HG03565 (cell line): ENCODE data around the gene NFYA.
"Not testable (repeated sequence)": the region's sequence is repeated elsewhere in the genome, so short reads cannot be mapped to it uniquely, and the experiment has no call there.

Experiments used
- ATAC-seq: cut with Tn5 transposase; IDR thresholded peaks from one replicate; pipeline ENCODE4 v1.9.1; 2021; ENCODE audit warnings: mild to moderate bottlenecking, moderate library complexity; ENCODE audit not compliant: unreplicated experiment

The NFYA gene

DNA sequence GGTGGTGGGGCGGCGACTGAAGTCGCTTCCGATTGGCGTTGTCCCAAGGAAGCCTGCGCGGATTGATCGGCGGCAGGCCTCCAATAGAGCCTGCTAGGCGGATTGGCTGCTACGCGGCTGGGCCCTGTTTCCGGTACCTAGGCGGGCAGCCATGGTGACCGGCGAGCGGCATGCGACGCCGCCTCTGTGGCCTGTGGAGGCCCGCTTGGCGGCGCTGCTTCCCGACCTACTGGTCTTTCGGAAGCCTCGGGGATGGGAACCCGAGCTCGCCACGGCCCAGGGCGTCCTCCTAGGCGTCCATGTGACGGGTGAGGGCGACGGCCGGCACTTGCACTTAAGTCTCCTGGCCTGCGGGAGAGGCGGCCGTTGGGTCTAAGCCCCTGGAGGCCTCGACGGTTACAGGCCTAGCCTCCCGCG is 28.1 kb downstream of the NFYA start:
- no peak for ATAC-seq

DNA sequence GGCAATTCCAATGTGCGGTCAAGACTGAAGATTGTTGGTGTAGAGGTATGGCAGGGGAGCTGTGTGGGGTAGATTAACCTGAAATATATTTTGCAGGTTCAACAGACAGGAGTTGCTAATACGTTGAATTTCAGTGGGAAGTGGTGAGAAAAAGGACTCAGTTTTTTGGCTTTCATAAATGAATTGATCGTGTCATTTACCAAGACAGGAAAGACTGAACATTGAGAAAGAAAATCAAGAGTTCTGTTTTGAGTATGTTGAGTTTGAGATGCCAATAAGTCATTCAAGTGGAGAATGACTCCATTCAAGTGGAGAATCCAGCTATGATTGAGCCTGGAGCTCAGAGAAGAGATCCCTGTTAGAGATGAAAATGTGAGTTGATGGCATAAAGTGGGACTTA is 31.1 kb downstream of the NFYA start:
- ATAC-seq: no peak

DNA sequence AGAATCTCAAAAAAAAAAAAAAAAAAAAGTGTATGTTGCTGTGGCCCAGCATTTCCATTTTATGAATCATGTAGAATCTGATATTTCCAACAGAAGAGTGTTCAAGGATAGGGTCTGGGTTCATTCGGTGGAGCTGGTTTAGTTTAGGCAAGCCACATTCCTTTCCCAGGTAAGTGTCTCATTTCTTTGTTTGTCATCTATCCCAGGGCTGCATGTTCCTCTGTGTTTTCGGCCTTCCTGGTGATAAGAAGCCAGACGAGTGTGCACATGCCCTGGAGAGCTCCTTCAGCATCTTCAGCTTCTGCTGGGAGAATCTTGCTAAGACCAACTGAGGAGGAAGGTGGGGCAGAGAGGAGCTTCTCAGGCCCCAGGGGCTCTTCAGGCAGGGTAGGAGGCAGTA is 38.2 kb downstream of the NFYA start:
- ATAC-seq: no peak

DNA sequence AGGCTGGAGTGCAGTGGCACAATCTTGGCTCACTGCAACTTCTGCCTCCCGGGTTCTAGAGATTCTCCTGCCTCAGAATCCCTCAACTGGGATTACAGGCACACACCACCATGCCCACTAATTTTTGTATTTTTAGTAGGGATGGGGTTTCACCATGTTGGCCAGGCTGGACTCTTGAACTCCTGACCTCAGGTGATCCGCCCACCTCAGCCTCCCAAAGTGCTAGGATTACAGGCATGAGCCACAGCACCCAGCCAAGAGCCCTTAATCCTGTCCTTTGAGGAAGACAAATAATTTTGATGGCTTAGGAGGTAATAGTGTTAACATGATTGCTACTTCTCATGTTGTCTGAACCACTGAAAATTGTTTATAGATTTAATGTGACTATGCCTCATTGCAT is 42.3 kb downstream of the NFYA start:
- not testable (repeated sequence) for ATAC-seq

DNA sequence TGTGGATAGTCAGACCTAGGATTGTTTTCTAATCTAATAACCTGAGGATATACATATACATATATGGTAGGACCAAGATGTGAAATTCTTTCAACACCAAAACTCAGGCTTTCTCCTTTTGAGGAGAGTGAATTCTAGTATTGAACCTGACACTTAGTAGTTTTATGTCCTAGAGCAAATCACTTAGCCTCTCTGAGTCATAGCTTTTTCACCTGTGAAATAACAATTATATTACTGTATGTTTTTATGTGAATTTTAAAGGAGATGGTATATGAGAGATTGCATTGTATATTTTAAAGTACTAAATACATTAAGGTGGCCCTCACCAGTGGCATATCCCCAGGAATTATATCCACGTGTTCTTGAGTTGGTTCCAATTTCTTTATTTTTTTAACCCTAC is 46.7 kb downstream of the NFYA start:
- no peak for ATAC-seq

DNA sequence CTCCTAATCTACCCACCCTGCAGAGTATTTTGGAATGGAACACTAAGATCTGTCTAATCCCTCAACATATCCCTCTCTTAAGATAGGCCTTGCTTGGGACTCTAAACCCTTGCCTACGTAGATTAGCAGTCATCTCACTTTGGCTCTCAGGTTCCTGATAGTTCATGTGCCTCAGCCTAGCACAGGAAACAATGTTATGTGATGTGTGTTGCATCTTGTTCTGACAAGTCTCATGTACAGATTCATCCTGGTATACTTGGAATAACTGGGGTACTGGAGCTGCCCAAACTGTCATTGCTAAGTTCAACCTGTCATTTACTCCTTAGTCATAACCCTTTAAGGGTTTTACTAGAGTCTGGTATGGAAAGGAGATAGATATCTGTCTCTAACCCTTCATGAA is 47.3 kb downstream of the NFYA start:
- ATAC-seq: no peak

DNA sequence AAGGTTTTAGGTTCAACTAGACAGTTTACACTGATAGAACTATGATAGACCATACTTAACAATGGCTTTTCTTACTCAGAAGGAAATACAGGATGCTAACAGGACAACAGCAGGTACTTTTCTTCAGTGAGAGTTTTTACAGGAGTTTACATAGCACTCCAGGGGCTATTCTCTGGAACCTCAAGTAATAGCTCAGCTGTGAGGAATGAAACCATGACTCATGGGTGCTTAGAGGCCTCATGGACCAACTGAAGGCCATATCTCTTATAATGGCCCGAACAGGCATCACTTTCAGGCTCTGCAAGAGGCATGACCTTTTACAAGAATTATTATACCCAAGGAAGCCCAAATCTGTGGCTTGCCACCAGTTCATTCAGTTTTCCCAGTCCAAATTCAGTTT is 49.6 kb downstream of the NFYA start:
- ATAC-seq: no peak

DNA sequence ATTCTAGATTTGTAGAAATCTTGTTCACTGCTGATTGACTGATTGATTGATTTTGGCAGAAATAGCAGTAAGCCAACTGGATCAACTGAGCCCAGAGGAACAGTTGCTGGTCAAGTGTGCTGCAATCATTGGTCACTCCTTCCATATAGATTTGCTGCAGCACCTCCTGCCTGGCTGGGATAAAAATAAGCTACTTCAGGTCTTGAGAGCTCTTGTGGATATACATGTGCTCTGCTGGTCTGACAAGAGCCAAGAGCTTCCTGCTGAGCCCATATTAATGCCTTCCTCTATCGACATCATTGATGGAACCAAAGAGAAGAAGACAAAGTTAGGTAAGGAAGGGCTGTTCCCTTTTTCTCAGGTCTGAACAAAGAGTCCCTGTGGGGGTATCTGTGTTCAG is 50.1 kb downstream of the NFYA start:
- ATAC-seq: no peak

DNA sequence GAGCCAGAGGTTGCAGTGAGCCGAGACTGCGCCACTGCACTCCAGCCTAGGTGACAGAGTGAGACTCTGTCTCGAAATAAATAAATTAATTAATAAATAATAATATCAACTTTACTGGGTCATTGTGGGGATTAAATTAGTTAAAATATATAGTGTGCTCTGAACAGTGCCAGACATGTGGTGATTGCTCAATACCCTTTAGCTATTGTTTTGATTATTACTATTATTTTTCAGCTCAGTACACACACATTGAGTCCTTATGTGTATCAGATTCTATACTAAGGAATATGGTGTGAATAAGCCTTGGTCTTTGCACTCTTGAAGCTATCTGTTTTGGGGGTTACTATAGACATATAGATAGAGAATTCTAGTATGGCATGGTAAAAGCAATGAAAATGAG is 52.5 kb downstream of the NFYA start:
- ATAC-seq: no peak

DNA sequence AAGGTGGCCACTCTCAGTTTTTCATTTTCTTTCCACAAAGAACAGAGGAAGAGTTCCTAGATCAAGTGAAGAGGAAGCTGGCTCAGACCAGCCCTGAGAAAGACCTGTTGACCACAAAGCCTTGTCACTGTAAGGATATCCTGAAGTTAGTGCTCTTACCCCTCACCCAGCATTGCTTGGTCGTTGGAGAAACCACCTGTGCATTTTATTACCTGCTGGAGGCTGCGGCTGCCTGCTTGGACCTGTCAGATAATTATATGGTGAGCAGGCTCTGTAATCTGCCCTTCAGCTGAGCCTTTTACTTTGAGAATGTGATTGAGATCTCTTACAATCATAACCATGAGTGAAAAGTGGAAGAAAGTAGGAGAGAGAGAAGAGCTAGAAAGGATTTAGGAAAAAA is 59.5 kb downstream of the NFYA start:
- no peak for ATAC-seq

DNA sequence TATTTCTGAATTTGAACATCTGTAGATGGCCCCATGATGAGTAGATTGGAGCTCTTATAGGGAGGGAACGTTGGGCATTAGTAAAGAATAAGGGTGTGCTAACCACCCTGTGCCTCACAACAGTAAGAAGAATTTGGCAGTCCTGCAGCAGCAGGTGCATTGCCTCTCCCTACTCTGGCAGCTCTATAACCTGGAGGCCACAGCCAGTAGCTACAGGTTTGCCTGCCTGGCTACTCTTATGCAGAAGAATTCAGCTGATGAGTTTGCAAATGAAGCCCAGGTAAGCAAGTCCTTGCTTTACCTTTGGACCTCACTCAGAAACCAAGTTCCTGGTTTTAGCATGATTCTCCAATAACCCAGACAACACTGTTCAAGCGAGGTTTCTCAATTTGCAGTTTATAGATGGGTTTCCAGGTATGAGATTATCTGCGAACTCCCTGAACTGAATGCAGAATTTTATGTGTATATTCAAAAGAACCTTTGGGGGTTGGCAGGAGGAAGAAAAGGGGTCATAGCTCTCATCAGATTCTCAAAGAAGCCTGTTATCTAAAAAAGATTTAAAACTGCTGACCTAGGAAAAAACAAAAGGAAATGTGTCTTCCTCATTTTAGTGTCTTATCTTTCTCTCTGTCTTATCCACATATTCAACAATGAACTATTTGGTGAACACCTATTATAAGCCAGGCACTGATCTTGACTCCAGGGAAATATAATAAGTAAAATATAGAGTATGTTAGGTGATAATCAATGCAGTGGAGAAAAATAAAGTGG is 62.5 kb downstream of the NFYA start:
- no peak for ATAC-seq

DNA sequence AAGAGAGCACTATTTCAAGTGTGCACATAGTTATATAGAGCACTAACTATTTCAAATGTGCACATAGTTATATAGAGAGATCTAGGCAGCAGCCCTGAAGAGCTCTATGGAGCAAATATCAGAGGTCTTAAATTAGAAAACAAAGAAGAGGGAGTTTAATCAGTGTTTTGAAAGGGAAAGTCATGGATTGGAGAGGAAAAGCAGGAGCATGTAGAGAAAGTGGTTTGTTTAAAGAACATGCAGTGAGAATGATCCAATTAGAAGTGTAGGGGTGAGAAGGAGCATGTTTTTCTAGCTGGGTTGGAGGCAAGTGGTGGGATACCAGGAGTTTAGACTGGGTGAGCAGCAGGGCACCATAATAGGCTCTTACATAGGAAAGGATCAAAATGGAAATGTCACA is 64.1 kb downstream of the NFYA start:
- no peak for ATAC-seq

DNA sequence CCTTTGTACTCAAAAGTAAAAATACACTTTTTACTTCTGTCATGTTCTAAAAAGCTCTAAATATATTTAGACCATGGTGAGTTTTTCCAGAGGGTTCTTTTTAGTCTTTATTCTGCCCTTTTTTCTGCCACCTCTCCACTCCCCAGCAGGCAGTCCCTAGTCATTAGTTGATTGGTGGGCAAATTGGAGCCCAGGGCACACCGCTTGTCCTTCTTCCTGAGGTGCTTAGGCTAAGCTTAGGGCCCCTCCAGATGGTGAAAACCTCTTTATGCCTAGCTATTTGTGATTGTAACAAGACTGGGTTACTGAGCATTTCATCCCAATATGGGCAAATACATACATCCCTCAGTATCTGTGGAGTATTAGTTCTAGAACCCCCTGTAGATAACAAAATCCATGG is 75.1 kb downstream of the NFYA start:
- ATAC-seq: no peak
